Cardiac fibroblast (primary cell): ENCODE results near the gene SLC5A10.

Experiments used
- DNase-seq, 2 donors: peaks; one replicate each; pipeline versions ENCODE4 v3.0.0 to v3.0.0-alpha.2; 2010; ENCODE audit warnings: low read depth in 2 of 2
- H3K4me3 ChIP-seq, 2 donors: replicated peaks in 1 of 2; 1 replicate in 1 of 2; 2 replicates in 1 of 2; pipeline ENCODE4 v1.5.1; 2011; ENCODE audit warnings: low read depth in 2 of 2, low read length in 2 of 2, mild to moderate bottlenecking in 2 of 2, moderate library complexity in 1 of 2
- TF ChIP-seq, protein P1 (sequence below): IDR thresholded peaks from one replicate; pipeline ENCODE4 v1.5.1; 2011; ENCODE audit warnings: low read depth, mild to moderate bottlenecking, low read length, inconsistent platforms

SLC5A10 gene

DNA sequence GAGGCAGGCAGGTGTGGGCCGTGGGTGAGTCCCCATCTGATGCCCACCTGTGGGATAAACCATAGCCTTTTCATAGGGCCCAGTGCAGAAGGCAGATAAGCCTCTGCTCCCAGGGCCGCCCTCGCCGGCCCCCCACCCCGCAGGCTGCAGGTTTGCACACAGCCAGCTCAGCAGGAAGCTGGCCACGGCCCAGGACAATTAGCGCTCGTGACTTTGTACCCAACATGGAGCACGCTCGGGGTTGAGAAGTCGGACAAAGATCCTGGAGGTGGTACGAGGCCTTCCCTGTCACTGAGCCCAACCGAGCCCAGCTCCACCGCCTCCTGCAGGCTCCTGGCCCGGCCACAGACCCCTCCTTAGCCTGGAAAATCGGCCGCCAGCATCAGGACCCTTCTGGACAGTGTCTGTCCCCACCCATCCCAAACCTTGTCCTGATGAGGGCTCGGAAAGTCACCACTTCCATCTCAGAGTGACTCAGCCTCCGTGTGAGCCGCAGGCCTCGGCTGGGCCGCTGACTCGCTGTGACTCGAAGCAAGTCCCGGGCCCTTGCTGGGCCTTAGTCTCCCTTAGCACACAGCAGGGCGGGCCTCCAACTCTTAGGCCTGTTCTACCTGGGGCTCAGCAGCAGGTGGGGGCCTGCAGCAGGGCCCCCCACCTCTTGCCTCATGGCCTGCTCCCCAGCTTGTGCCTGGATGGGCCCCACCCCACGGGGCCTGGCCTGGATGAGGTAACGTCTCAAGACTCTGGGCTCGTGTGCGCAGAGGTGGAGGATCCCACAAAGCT, 29.9 kb downstream of the SLC5A10 start:
- peak; percentile 51 to 80 for DNase-seq
- H3K4me3 ChIP-seq = no peak overlapping the region

DNA sequence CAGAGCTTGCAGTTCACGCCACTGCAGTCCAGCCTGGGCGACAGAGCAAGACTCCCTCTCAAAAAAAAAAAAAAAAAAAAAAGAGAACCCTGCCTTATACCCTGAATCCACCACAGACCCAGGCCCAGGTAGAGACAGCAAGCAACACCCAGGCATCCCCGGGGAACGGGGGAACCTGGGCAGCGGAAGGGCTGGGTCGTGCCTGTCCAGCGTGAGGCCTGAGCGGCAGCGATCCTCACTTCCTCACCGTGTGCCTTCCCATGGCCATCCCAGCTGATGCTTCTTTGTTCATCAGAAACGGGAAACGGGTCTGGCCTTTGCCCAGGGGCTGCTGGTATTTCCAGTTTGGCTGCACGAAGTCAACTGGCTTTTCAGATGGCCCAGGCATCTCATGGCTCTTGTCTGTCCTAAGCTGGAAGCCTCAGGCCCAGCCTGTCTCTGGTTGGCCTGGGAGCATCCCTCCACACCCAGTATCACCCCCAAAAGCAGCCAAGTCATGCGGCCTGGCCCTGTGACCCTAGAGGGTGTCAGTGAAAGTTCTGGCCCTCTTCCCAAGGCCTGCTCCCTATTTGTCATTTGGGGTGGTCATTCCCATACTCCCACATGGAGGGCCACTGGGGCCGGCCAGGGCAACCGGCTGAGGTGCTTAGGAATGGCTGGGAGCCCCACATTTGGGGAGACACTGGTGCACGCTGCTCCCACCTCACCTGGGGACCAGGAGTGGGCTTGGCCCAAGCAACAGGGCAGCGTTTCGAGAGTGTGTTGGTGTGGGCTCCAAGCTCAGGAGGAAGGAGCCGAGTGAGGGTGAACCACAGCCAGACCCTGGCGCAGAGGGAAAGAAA, 32.5 kb downstream of the SLC5A10 start:
- H3K4me3 ChIP-seq = no peak overlapping the region
- no peak for DNase-seq
- TF ChIP-seq, protein P1, sequence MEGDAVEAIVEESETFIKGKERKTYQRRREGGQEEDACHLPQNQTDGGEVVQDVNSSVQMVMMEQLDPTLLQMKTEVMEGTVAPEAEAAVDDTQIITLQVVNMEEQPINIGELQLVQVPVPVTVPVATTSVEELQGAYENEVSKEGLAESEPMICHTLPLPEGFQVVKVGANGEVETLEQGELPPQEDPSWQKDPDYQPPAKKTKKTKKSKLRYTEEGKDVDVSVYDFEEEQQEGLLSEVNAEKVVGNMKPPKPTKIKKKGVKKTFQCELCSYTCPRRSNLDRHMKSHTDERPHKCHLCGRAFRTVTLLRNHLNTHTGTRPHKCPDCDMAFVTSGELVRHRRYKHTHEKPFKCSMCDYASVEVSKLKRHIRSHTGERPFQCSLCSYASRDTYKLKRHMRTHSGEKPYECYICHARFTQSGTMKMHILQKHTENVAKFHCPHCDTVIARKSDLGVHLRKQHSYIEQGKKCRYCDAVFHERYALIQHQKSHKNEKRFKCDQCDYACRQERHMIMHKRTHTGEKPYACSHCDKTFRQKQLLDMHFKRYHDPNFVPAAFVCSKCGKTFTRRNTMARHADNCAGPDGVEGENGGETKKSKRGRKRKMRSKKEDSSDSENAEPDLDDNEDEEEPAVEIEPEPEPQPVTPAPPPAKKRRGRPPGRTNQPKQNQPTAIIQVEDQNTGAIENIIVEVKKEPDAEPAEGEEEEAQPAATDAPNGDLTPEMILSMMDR = no peak

More for the DNA sequence above, 29.9 kb downstream of the SLC5A10 start:
- TF ChIP-seq, protein P1 = no peak

DNA sequence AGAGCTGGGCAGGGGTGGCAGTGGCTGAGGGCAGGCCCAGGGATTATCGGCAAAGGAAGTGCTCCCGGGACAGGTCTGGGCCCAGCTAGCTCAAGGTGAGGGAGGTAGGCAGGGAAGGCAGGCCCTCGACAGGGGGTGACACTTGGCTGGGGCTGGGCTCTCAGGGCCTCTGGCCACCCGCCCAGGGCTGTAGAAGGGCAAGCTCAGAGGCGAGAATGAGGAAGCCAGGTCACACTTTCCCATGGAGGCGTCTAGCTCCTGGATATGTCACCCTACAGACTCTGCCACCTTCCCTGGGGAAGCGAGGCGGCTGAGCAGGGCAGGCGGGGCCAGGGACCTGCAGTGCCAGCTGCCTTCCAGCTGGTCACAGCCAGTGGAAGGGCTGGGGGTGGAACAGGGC, 33.5 kb downstream of the SLC5A10 start:
- DNase-seq = no peak
- TF ChIP-seq, protein P1 = no peak
- H3K4me3 ChIP-seq = no peak overlapping the region

DNA sequence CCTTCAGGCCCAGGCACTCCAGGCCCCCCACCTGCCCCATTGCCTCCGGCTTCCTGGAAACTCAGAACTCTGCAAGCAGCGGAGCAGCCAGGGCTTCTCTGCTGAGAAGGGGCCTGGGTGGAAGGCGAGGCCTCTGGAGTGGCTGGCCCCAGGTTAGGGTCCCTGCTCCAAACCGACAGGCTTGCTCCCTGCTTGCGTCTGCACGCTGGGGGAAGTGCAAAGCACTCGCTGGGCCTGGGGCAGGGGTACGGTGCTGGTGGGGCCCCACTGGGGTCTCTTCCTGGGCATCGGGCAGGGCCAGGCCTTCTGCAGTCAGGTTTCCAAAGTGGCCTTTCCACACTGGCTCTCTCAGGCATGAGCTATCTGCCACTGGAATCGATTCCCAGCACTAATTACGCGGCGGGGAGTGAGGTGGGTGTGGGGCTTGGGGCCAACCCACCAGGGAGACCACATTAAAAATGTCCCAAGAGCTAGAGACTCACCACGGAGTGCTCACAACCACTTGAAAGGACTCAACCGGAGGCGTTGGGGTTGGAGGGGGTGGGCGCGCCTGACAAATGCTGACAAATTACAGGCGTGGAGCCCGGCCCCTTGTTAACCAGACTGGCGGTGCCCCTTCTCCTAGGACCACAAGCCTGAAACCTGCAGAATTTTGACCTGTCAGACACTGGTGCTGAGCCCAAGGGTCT, 34.7 kb downstream of the SLC5A10 start:
- TF ChIP-seq, protein P1 = no peak
- H3K4me3 ChIP-seq = no peak overlapping the region
- DNase-seq = no peak

DNA sequence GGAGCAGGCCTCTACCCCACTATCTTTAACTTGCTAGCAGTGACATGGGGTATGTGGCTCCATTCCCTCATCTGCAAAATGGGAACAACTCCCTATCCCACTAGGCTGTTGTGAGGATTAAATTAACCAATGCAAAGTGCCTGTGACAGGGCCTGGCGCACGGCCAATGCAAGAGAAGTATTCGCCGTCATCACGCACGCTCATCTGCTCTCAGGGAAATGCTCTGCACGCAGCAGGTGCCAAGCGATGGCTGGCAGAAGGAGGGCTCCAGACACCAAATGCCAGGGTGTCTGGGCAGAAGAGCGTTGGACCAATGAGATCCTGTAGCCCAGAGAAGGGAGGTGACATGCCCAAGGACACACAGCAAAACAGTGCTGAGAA, 35.3 kb downstream of the SLC5A10 start:
- TF ChIP-seq, protein P1 = no peak
- H3K4me3 ChIP-seq = no peak overlapping the region
- DNase-seq = no peak

DNA sequence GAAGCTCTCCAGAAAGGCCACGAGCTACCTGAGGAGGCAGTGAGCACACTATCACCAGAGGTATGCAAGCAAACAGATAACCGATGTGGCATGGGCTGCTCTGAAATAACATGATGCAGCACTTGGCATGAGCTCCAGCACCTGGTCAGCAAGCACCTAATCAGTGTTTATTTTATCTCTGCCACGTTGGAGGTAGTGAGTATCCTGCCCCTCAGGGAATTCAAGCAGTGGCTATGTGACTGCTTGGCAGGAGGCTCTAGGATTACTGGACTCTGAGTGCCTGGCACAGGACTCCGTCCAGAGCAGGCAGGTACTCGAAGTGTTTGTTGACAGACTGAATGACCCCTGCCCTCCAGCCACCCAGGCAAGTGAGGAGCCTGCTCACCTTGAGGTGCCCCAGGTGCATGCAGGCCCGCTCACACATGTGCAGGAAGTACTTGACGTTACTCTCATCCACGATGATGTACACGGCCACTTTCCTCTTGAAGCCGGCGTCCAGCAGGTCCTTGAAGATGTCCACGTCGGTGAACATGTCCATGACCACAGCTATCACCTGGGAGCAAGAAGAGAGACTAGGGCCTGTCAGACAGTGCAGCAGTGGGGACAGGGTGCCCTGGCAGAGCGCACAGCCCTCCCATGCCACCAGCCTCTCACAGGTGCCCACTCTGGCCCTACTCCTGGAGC, 36.0 kb downstream of the SLC5A10 start:
- H3K4me3 ChIP-seq = no peak overlapping the region
- TF ChIP-seq, protein P1 = no peak
- DNase-seq = no peak
